Hepatocyte (in vitro differentiated cells): Measurements from ENCODE around the gene WDFY4. TPM values are rescaled to one million over a fixed set of nuclear protein-coding genes. Genes with fewer than 3 reads are reported as not detected.

Source experiments
- DNase-seq: peaks from one replicate; pipeline ENCODE4 v3.0.0-alpha.2; 2016; ENCODE audit warnings: low spot score
- H2AFZ ChIP-seq: fragments of 200-600 bp; sonication (generic); 2 replicates; pipeline ENCODE4 v1.6.0; 2016; ENCODE audit warnings: antibody characterized with exemption, mild to moderate bottlenecking
- H3K27ac ChIP-seq: fragments of 200-600 bp; sonication (generic); 2 replicates; pipeline ENCODE4 v1.5.1; 2016; ENCODE audit warnings: mild to moderate bottlenecking
- H3K27me3 ChIP-seq: fragments of 200-600 bp; sonication (generic); 2 replicates; pipeline ENCODE4 v1.6.1; 2016
- H3K36me3 ChIP-seq: fragments of 200-600 bp; sonication (generic); replicated peaks from 2 replicates; pipeline ENCODE4 v1.5.1; 2016; ENCODE audit warnings: low read depth; ENCODE audit not compliant: insufficient read depth
- H3K4me1 ChIP-seq: fragments of 200-600 bp; sonication (generic); 2 replicates; pipeline ENCODE4 v1.5.1; 2016; ENCODE audit warnings: mild to moderate bottlenecking, moderate library complexity; ENCODE audit not compliant: insufficient read depth
- H3K4me2 ChIP-seq: fragments of 200-600 bp; sonication (generic); 2 replicates; pipeline ENCODE4 v1.6.0; 2016
- H3K4me3 ChIP-seq: fragments of 200-600 bp; sonication (generic); 2 replicates; pipeline ENCODE4 v1.5.1; 2016; ENCODE audit warnings: mild to moderate bottlenecking
- H3K79me2 ChIP-seq: fragments of 200-600 bp; sonication (generic); 2 replicates; pipeline ENCODE4 v1.6.0; 2017; ENCODE audit warnings: mild to moderate bottlenecking
- H3K9me2 ChIP-seq: fragments of 200-600 bp; sonication (generic); replicated peaks from 2 replicates; pipeline ENCODE4 v1.6.0; 2017; ENCODE audit warnings: mild to moderate bottlenecking; ENCODE audit not compliant: insufficient read depth
- H3K9me3 ChIP-seq: fragments of 200-600 bp; sonication (generic); 2 replicates; pipeline ENCODE4 v1.5.1; 2016; ENCODE audit warnings: low read depth, mild to moderate bottlenecking
- H4K20me1 ChIP-seq: fragments of 200-600 bp; sonication (generic); 2 replicates; pipeline ENCODE4 v1.6.0; 2016; ENCODE audit warnings: mild to moderate bottlenecking; ENCODE audit not compliant: insufficient read depth, poor library complexity, severe bottlenecking
- CTCF ChIP-seq: fragments of 200-600 bp; sonication (generic); IDR thresholded peaks from 2 replicates; pipeline ENCODE4 v1.5.1; 2016; ENCODE audit warnings: antibody characterized with exemption, mild to moderate bottlenecking; ENCODE audit not compliant: poor library complexity
- EZH2 ChIP-seq: fragments of 200-600 bp; sonication (generic); IDR thresholded peaks from 2 replicates; pipeline ENCODE4 v1.6.1; 2016; ENCODE audit warnings: antibody characterized with exemption, mild to moderate bottlenecking, borderline replicate concordance
- EZH2phosphoT487 ChIP-seq: fragments of 200-600 bp; sonication (generic); IDR thresholded peaks from one replicate; pipeline ENCODE4 v1.6.1; 2018; ENCODE audit warnings: antibody characterized with exemption, mild to moderate bottlenecking, low read depth, moderate library complexity; ENCODE audit not compliant: unreplicated experiment, severe bottlenecking
- WGBS: methylation state at CpG from one replicate; pipeline ENCODE4 v1.1.6; 2016; ENCODE audit warnings: low lambda C conversion rate; ENCODE audit errors: missing lambda C conversion rate; 5-methylcytosine and 5-hydroxymethylcytosine counted together
- polyA plus RNA-seq: library from polyadenylated mRNA; unstranded; fragments of >200 nt; fragmentation: Nextera tagmentation; extraction: Ambion mirVana; gene quantifications from 2 replicates; pipeline ENCODE4 v1.2.1, GENCODE V29; 2016
- total RNA-seq: library from RNA; depleted of rRNA; stranded (reverse); fragments of >200 nt; gene quantifications from 2 replicates; pipeline ENCODE4 v1.2.3, GENCODE V29; 2014

Gene WDFY4
- total and polyA plus RNA-seq, 2 experiments from 2014 or later, result 0.43 to 0.91 TPM

GRCh38 chr10:48771234-48771633, 86.6 kb downstream of the WDFY4 start:
- H3K27ac ChIP-seq, result no peak overlapping the region
- TF ChIP-seq EZH2phosphoT487, result no peak
- TF ChIP-seq CTCF, result no peak
- TF ChIP-seq EZH2, result no peak
- no peak overlapping the region for H2AFZ ChIP-seq
- no peaks in the 10 kb centered on the region for H3K79me2 ChIP-seq
- H4K20me1 ChIP-seq, result no peaks in the 10 kb centered on the region
- no peaks in the 10 kb centered on the region for H3K27me3 ChIP-seq
- no peaks in the 10 kb centered on the region for H3K9me2 ChIP-seq
- no peak overlapping the region for H3K4me2 ChIP-seq
- no peaks in the 10 kb centered on the region for H3K36me3 ChIP-seq
- no peaks in the 10 kb centered on the region for H3K4me1 ChIP-seq
- WGBS, result 89% methylated on average over 4 of the region's 4 CpGs
- no peaks in the 10 kb centered on the region for H3K9me3 ChIP-seq
- no peak for DNase-seq
- no peak overlapping the region for H3K4me3 ChIP-seq

GRCh38 chr10:48772059-48772458, 87.4 kb downstream of the WDFY4 start:
- H3K4me1 ChIP-seq, result no peaks in the 10 kb centered on the region
- no peaks in the 10 kb centered on the region for H3K9me3 ChIP-seq
- H3K4me3 ChIP-seq, result no peak overlapping the region
- no peaks in the 10 kb centered on the region for H3K9me2 ChIP-seq
- H3K27me3 ChIP-seq, result no peaks in the 10 kb centered on the region
- H3K27ac ChIP-seq, result no peak overlapping the region
- DNase-seq, result no peak
- TF ChIP-seq EZH2phosphoT487 (no peak), CTCF (no peak), EZH2 (no peak)
- no peaks in the 10 kb centered on the region for H3K79me2 ChIP-seq
- no peaks in the 10 kb centered on the region for H4K20me1 ChIP-seq
- no peak overlapping the region for H3K4me2 ChIP-seq
- 85% methylated on average over 9 of the region's 10 CpGs for WGBS
- H3K36me3 ChIP-seq, result no peaks in the 10 kb centered on the region
- no peak overlapping the region for H2AFZ ChIP-seq

GRCh38 chr10:48773580-48773979, 88.9 kb downstream of the WDFY4 start:
- Histone ChIP-seq H3K9me3 (no peaks in the 10 kb centered on the region), H3K9me2 (no peaks in the 10 kb centered on the region), H3K4me3 (no peak overlapping the region), H3K27ac (no peak overlapping the region), H3K36me3 (no peaks in the 10 kb centered on the region), H3K4me2 (no peak overlapping the region), H3K27me3 (no peaks in the 10 kb centered on the region), H3K79me2 (no peaks in the 10 kb centered on the region), H4K20me1 (no peaks in the 10 kb centered on the region), H3K4me1 (no peaks in the 10 kb centered on the region), H2AFZ (no peak overlapping the region)
- no peak for DNase-seq
- WGBS, result 93% methylated on average over 4 of the region's 4 CpGs
- TF ChIP-seq EZH2phosphoT487, result no peak
- TF ChIP-seq EZH2, result no peak
- no peak for TF ChIP-seq CTCF
